GM21825 (cell line): Measurements from ENCODE around the gene CCM2.
"Not testable (repeated sequence)": the region's sequence is repeated elsewhere in the genome, so short reads cannot be mapped to it uniquely, and the experiment has no call there.

ENCODE experiments used
- ATAC-seq: cut with Tn5 transposase; IDR thresholded peaks from one replicate; pipeline ENCODE4 v1.9.1; 2021; ENCODE audit warnings: mild to moderate bottlenecking, moderate library complexity; ENCODE audit not compliant: unreplicated experiment

The CCM2 gene

DNA sequence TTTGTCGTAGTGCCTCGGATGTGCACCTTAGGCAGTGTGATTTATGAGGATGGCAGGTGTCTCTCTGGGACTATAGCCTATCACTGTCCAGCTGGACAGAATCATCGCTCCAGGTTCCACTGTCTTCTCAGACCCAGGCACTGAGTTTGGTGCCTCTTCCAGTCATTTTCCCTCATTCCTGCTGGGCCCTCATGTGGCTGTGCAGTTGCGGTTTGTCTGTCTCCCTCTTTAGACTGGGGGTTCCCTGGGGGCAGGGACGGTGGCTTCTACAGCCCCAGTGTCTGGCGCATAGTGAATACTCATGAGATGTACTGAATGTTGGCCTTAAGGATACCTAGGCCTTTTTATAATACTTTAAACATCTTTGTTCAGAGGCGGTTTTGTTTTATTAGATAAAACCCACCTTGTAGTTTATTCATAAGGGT lies 28.9 kb downstream of the CCM2 start:
- ATAC-seq, result no peak

DNA sequence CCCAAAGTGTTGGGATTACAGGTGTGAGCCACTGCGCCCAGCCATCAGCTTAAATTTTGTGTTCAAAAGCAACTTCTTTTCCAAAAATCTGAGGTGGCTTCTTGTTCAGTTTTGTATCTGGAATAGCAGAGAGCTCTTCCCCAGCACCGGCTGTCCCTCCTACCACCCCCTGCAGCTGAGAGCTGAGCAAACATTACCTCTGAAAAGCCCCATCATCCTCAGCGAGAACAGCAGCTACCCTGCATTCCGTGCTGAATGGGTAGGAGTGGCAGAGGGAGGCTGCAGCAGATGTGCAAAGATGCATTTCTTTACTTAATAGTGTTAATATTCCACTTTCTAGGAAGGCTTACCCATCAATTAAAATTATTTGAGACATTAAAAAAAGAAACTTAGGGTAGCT lies 31.8 kb downstream of the CCM2 start:
- no peak for ATAC-seq

DNA sequence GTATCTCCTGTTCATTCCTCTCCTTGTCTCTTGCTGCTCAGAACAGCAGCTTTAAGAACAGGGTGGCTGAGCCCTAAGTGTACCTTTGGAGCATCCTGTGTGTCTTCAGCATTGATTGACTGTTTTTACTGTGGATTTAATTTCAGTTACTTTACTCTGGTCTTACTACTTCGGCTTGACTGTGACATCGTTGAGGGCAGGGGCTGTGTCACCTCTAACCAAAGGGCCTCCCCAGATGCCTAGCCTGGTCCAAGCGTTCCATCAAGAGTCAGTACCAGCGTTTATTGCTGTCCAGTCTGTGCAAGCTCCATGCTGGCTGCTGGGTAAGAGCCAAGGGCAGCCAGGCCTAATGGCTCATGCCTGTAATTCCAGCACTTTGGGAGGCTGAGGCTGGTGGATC lies 32.4 kb downstream of the CCM2 start:
- no peak for ATAC-seq

DNA sequence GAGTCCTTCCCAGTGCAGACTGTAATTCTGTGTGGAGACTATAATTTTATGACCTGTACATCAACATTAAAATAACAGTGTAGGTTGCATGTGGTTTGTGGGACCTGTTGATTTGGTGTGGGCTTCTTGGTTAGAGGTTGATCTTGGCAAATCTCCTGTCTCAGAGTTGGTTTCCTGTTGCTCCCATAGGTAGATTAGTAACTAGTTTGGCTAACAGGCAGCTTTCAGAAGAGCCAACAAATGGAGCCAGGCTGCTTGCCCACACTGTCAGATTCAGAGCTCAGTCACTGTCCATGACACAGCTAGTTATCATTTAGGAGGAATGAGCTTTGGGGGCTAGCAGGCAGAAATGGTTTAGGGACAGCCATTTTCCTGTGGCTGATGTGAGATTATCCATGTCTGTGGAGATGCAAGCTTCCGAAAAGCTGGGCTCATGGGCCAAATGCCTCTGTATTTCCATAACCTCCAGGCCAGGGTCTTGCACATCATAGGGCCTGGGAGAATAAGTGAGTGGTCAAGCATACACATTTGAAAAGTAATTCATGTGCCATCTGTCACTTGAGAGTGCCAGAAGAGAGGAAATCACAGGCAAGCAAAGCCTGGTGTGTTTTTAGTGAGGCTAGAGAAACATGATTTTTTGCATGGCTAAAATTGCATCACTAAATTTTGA lies 33.4 kb downstream of the CCM2 start:
- ATAC-seq, result no peak

DNA sequence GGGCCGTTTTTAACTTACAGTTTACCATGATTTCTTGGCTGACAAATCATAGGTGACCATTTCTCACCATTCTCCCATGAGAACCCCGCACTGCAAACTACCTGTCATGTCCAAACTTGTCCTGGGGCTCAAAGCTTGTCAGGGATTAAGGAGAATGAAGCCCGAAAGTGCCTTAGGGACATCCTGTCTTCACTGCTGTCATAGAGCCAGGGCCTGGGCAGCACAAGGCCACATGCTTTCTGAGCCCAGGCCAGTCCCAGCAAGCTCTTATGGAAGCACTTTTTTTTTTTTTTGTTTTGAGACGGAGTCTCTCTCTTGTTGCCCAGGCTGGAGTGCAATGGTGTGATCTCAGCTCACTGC lies 33.9 kb downstream of the CCM2 start:
- ATAC-seq, result no peak

DNA sequence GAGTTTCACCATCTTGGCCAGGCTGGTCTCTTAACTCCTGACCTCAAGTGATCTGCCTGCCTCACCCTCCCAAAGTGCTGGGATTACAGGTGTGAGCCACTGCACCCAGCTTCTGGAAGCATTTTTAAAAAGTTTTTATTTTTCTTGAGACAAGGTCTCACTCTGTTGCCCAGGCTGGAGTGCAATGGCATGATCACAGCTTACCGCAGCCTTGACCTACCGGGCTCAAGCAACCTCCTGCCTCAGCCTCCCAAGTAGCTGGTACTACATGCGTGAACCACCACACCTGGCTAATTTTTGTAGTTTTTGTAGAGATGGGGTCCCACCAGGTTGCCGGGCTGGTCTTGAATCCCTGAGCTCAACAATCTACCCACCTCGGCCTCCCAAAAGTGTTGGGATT lies 34.7 kb downstream of the CCM2 start:
- ATAC-seq, result not testable (repeated sequence)

DNA sequence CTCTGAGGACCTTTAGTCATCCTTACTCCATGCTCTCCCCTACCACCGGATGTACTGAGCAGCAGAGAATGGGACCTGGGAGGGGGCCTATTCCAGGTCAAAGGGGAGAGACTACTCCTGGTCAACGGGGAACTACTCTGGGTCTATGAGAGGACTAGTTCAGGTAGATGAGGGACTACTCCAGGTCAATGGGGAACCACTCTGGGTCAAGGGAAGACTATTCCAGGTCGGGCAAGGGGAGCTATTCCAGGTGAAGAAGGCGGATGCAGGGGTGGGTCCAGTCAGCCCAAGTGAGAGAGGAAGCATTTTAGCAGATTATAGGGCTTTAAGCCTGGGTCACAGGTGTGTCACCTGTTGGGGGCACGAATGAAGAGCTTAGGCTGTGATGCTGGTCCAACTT lies 35.4 kb downstream of the CCM2 start:
- no peak for ATAC-seq

DNA sequence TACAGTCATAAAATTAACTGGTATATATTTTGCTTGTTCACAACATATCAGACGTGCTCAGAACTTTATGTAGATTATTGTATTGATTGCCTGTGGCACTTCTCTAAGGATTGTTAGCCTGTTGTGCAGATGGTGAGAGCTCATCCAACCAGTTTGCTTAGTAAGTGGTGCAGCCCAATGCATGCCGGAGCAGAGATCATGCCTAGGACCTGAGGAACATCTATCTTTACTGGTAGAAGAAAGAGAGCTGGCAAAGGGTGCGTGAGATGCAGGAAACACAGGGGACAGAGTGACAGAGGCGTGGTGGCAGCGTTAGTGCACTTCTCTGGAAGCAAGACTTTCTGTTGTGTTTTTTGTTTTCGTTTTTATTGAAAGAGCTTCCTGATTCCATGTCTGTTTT lies 35.9 kb downstream of the CCM2 start:
- no peak for ATAC-seq

DNA sequence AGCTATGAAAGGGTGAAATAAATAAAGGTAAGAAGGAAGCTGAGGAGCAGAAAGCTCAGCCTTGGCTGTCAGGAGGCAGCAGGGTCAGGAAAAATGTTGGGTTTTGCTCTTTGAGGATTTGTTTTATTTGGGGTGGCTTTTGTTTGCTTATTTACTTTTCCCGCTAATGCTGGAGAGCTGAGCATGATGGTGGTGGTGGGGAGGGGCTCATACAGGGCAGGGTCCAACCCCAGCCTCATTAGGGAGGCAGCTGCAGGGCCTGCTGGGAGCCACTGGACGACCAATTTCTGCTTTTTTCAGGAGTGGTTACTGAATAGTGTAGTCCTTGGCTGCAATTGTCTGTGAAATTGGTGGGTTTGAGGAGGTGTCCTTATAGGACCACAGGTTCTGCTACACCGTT lies 36.3 kb downstream of the CCM2 start:
- ATAC-seq, result no peak

DNA sequence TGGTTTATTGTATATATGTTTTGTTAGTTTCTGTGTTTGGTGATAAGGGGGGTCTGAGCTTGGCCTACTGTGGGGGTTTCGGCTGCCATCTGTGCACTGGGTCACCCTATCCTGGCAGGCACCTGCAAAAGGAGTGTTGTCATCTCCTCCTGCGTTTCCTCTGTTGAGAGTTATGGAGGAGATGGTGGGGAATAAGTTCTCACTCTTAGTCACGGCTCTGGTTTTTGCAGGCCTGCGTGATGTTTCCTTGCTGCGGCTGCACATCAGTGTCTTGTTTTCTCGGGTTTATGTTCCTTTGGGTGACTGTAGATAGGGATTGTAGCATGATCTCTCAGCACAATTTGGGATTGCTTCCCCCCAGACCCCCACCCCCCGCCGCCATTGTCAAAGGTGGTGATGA lies 36.8 kb downstream of the CCM2 start:
- ATAC-seq, result no peak

DNA sequence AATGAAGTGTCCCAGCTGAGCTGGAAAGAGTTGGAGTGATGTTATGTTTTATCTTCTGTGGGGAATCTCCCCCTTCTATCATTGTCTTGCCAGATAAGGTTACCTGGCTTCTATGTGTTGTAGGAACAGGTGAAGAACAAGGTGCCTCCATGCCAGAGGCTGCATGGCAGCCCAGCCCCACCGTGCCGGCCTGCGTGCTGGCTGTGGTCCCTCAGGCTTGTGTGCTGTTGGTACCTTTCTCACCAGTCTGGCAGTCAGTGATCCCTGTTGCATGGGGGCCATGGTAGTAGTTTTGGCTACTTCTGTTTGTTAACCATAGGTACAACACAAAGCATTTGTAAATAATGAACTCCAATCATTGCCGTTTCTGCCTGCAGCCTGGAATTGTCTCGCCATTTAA lies 37.9 kb downstream of the CCM2 start:
- no peak for ATAC-seq

DNA sequence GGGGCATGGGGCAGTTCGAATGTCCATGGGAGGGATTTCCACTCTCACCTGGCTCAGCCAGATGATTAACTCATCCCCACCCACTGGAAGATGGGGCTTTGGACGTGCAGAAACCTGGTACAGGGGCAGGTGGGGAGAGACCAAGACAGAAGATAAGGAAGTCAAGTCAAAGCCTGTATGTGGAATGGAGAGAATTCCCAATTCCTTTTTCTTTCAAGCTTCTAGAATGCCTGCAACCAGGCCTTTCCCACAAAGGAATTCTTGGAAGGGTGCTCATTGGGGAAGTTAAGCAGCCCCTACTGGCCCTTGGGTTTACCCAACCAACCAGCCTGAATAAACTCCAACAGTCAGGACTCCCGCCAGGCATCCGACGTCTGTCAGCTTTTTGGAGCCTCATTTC lies 39.1 kb downstream of the CCM2 start:
- ATAC-seq, result no peak

DNA sequence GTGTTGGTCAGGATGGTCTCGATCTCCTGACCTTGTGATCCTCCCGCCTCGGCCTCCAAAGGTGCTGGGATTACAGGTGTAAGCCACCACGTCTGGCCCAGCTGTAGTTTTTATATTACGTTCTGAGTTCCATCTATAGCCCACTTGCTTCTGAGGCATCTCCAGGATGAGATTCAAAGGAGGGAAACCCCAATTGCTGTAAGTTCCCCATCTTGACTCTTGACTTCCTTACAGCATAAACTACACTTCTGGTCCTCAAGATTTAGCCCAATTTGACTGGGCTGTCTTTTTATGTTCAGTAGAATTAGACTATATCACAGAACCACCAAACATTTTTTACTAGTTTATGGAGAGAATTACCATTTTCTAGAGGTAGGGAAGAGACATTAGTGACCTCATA lies 44.3 kb downstream of the CCM2 start:
- ATAC-seq, result no peak

DNA sequence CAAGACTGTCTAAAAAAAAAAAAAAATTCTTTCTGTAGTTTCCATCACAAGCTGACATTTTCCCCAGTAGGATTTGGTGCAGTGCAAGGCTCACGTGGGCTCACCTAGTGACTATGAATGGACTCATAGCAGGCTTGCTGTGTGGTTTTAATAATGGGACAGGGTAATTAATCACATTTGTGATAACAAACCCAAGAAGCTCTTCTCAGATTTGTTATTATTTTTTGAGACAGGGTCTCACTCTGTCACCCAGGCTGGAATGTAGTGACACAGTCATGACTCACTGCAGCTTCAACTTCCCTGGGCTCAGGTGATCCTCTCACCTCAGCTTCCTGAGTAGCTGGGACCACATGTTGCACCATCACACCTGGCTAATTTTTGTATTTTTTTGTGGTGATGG lies 48.7 kb downstream of the CCM2 start:
- ATAC-seq, result no peak

DNA sequence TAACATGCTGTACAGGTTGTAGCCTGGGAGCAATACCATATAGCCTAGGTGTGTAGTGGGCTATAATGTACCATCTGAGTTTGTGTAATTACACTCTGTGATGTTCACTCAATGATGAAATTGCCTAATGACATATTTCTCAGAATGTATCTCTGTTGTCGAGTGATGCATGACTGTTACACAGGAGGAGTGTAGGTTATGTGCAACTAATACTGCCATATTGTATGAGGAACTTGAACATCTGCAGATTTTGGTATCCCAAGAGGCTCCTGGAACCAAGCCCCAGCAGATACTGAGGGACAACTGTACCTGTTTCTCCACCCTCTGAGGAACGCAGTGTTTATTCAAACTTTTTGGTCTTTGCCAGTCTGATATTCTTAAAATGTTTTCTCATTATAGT lies 50.2 kb downstream of the CCM2 start:
- ATAC-seq, result no peak

DNA sequence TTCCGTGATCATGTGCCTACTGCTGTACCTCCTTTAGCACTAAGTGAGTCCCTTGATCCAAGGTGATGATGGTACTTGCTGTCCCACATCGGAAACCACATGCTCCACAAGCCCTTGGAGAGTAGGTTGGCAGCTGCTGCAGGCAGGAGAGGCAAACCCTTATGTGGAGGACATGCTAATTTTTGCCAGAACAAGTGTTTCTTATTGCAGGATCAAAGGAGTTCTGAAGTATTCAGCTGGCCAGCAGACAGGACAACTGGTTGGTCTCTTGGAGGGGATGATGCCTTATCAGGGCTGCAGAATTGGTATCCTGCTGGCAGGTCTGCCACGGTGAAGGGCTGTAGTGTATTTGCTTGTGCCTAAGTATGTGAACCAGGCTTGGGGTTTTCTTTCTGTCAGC lies 52.0 kb downstream of the CCM2 start:
- ATAC-seq, result no peak

DNA sequence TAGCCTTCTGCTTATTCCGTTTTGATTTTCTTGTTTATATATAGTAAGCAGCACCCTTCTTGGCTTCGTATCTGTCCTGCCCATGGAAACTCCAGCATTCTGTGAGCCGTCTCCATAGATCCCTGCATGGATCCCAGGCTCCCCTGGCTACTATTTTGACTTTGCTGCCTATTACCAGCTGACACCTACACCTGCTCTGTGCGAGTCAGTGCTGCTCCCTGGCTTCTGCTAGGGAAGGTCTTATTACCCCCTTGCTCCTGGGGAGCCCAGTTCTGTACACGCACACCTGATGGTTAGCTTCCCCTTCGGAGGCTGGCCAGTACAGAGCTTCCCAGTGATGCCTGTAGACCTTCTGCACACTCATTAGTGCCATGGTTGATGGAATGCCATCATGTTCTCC lies 53.4 kb downstream of the CCM2 start:
- ATAC-seq, result no peak

DNA sequence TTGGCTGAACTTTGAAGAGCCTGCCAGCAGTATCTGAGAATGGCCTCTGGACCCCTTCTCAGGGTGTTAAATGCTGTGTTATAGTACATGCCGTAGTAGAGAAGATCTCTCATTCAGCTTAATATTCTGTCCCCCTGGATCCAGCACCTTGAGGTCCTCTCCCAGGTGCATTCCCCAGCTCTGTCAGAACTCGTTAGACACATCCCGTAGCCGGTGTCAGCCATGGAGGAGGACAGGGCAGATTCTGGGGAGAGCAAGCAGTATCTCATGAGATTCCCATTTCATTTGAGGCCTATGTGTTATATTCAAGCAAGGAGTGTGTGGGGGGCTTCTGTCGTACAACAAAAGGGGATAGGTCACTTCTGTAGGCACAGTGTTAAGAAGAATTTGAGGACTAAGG lies 53.9 kb downstream of the CCM2 start:
- ATAC-seq, result no peak

DNA sequence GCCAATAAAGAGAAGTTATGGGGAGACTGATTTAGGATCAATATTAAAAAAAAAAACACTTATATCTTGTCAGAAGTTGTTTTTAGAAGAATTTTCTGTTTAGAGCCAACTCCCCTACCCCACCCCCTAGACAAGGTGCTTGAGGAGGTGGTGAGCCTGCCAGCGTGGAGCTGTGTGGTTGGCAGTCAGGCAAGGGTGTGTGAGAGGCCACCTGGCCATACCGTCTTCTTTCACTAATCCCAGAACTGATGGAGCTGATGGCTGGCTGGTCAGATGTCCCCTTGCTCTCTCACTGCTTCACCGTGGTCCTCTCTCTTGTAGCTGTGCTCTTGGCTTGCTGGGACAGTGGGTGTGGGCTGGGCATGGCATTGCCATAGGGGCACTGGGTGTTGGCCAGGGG lies 54.4 kb downstream of the CCM2 start:
- no peak for ATAC-seq

DNA sequence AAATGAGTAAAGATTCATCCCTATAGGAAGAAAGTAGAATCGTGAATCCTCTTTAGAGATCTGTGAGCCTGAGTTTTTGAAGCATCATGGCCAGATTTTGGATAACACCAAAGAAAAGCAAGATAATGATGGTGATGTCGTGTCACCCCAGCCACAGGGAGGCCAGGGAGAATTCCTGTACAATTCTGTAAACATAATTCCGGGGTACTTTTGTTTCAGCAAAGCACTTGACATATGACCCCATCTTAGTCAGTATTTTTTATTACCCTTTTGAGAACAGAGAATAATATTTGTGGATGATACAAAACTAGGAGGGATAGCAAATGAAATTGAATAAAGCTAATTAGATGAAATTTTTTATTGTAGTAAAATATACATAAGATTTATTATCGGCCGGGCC lies 55.0 kb downstream of the CCM2 start:
- no peak for ATAC-seq

DNA sequence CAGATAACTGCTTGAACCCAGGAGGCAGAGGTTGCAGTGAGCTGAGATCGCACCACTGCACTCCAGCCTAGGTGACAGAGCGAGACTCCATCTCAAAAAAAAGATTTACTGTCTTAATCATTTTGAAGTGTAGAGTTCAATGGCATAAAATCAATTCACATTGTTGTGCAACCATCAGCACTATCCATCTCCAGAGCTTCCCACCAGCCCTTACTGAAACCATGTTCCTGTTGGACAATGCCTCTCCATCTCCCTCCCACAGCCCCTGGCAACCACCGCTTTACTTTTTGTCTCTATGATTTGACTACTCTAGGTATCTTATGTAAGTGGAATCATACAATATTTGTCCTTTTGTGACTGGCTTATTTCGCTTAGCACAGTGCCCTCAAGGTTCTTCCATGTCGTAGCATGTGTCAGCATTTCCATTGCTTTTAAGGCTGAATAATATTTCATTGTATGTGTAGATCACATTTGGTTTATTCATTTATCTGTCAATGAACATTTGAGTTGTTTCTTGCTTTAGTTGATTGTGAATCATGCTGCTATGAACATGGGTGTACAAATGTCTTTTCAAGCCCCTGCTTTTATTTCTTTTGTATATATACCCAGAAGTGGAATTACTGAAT lies 55.7 kb downstream of the CCM2 start:
- no peak for ATAC-seq

DNA sequence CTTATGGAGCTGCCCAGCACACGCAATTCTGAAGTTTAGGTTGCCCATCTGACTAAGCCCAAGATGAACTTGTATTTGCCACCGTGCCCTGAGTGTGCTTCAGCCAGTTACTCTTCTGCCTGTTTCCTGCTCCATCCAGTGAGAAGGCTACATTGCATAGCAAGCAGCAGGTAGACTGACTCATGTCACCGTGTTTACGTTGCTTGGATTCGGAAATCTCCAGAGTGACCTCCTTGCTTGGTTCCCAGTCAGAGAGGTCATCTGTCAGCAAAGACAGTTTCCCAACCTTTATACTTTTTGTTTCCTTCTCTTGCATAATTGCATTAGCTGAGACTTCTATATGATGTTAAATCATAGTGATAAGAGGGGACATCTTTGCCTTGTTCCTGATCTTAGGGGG lies 57.9 kb downstream of the CCM2 start:
- no peak for ATAC-seq

DNA sequence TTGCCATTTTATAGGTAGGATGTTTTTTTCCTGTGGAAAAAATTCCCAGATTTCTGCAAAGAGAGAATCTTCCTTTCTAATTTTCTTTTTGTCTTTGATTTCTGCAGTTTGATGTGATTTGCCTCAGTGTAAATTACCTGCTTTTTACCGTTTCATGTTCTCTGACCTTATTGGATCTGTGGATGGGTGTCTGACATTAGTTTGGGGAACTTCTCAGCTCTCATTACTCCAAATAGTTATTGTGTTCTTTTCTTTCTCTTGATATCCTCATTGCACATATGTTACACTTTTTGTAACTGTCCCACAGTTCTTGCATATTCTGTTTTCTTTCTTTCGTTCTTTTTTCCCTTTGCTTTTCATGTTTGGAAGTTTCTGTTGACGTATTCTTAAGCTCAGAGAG lies 60.3 kb downstream of the CCM2 start:
- ATAC-seq, result no peak
